GM19455 (cell line): Measurements from ENCODE around the gene RRAS2.
A peak's percentile ranks its signal among the peaks of the same experiment; 100 is the strongest.
"Not testable (repeated sequence)": the region's sequence is repeated elsewhere in the genome, so short reads cannot be mapped to it uniquely, and the experiment has no call there.

Experiments used
- ATAC-seq: cut with Tn5 transposase; IDR thresholded peaks from one replicate; pipeline ENCODE4 v1.9.1; 2021; ENCODE audit not compliant: unreplicated experiment

Gene RRAS2

DNA sequence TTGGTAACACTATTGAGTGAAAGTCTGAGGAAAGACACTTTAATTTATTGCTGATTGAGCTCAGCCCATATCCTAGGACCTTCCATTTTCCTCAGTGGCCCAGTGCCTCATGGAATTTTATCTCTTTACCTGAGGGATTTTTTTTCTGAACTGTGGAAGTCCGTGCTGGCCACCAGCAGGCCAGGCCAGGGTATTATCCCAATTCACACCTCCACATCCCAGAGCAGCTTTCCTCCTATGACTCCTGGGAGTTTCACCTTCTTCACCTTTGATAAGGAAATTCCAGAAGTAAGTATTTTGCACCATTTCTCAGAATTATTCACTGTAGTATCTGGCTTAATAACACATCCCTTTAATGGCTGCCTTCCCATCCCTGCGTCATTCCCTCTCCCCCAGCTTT lies 13.0 kb upstream of the RRAS2 start:
- ATAC-seq, result no peak

DNA sequence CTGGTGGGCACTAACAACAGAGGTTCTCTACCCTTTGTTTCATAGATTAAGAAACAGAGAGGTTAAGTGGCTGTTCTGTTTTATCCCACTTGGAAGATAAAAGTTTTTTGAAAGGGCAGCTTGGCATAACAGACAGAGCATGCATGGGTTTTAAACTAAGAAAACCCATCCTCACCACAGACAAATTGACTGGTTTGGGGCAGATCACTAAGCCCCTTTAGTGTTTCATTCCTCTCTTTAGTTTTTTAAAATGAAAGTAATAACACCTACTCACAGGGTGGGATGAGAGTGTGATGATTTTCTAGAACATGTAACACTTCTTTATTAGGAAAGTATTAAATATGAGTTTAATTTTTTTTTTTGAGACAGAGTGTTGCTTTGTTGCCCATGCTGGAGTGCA lies 12.3 kb upstream of the RRAS2 start:
- no peak for ATAC-seq

DNA sequence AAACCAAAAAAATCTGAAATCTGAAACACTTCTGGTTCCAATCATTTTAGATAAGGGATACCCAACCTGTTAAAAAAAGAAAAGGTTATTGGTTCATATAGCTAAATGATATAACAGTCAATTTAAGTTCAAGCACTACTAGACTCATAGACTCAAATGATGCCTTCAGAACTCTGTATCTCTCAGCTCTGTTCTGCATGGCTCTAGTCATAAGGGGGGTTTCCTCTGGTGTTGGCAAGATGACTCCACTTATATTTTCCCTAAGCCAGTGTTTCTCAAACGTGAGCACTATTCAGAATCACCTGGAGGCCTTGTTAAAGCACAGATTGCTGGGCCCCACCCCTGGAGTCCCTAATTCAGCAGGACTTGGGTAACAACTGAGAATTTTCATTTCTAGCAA lies 11.5 kb upstream of the RRAS2 start:
- ATAC-seq, result no peak

DNA sequence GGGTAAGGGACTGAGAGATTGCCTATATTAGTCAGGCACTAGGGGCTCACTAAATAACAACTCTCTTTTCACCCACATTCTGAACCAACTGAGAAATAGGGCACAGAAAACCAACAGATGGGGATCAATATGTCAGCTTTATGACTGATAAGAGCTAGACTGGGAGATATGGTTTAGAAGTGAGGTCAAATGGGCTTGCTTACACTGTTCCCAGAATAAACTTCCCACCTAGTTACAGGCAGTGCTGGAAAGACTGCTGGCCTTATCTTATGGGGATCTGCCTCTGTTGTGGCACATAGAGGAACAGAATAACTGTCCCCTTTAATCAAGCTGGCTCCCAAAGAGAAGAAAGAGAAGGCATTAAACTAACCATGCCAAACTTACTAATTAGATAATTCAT lies 10.6 kb upstream of the RRAS2 start:
- ATAC-seq, result no peak

DNA sequence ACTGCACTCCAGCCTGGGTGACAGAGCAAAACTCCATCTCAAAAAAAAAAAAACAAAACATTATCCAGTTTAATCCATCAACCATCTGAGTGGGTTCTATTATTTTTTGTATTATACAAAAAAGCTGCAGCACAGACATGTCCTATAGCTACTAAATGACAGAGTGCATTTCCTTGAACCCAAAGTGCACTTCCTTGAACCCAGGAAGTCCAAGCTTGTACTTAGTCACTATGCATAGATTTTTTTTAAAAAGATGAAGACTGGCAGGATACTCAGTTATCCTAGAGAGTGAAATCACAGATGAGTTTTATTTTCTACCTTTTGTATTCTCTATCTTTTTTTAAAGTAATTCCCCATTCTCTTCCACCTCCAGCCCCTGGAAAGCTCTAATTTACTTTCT lies 8.0 kb upstream of the RRAS2 start:
- ATAC-seq, result no peak

DNA sequence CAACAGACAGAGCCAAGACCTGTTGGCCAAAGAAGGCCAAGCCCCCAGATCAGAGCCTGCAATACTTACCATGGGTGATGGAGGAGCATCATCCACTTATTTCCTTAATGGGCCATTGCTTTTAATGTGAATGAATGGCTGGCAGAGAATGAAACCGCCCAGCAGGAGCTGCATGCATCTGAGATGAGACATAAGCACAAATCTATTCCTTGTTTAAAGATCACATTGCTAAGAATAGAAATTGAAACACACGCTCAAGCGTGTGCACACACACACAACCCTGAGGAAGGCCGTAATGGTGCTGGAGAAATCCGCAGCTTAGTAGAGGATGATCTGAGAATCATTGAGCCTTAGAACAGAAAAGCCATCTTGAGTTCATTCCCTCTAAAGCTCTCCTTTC lies 5.3 kb upstream of the RRAS2 start:
- ATAC-seq, result no peak

DNA sequence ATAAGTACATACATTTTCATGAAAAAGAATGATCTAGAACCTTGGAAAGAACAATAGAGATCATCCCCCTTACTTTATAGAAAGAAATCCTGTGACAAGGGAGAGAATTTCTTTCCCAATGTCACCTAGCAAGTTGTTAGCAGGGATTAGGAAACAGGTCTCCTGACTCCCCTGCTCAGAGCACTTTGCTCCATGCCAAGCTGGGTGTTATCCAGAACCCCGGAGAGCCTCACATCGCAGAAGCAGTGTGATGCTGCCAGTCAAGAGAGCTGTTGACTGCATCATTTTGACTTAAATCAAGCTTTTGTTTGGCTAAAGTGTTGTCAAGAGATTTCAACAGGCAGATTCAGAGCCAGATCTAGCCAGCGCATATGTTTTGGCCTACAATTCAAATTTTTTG lies 3.6 kb upstream of the RRAS2 start:
- ATAC-seq, result no peak

DNA sequence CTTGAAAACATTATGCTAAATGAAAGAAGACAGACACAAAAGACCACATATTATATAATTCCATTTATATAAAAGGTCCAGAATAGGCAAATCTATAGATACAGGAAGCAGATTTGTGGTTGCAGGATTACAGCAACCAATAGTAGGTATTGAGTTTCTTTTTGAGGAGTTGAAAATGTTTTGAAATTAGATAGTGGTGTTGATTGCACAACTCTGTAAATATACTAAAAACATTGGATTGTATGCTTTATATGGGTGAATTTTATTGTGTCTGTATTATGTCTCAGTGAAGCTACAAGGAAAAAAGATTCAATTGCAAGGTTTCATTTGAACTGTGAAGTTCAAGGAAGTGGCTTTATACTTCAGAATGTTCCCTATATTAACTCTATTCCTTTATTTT lies 3.0 kb upstream of the RRAS2 start:
- no peak for ATAC-seq

DNA sequence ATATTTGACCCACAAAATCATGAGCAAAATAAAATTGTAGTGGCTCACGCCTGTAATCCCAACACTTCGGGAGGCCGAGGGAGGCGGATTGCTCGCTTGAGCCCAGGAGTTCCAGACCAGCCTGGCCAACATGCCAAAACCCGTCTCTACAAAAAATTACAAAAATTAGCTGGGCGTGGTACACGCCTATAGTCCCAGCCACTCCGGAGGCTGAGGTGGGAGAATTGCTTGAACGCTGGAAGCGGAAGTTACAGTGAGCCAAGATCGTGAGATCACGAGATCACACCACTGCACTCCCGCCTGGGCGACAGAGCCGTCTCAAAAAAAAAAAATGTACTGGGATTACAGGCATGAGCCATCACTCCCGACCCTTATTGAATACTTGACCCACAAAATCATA lies 2.0 kb upstream of the RRAS2 start:
- no peak for ATAC-seq

DNA sequence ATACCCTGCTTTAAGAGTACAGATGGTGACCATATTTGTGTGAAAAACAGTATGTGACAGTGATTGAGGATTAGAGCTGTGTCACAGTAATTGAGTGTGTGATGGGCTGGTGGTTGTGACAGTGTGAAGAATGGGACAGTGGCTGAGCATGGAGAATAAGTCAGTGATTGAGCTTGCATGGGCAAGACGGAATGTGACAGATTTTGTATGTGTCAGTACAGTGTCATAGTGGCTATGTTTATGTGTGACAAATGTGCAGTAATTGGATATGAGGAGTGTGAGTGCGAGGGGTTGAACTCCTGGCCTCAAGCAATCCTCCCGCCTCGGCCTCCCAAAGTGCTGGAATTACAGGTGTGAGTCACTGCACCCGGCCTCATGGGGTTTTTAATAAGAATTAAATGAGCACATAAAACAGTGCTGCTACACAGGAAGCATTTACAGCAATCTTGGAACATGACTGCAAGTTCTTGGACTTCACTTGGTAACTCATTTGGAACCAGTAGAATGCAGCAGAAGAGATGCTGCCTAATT lies 583 bp upstream of the RRAS2 start:
- ATAC-seq, result no peak

DNA sequence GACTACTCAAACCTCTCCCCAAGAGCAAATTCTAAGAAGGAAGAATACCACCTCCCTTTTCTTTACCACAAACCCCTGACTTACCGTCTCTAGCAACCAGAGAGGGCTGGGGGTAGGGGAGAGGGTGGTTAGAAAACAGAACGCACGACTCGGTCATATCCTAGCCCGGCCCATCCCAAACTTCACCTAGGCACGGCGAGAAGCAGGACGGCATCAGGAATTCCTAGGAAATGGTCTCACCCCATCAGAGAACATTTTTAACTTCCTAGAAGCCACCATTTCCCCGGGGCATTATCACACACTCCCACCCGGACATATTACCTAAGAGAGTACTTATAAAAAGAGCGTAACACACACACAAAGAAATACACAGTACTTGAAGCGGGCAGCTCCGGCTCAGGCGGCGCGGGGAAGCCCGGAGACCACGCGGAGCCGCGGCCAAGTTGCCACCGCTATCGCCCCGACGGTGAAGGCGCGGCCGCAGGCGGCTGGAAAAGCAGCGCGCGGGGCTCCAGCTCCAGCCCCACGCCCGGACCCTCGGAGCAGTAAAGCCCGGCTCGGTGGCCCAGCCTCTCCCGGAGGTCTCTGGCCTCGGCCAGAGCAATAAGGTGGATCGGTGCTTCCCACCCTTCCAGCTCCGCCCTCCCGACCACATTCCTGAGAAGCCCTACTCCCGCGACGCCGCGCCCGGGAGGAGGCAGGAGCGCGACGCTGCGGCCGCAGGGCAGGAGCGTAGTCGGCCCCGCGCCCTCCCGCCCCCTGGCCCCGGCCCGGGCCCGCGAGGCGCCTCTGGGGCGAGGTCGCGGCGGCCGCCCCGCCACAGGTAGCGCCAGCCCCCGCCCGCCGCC lies 878 bp downstream of the RRAS2 start:
- ATAC-seq, result peak; percentile 46

DNA sequence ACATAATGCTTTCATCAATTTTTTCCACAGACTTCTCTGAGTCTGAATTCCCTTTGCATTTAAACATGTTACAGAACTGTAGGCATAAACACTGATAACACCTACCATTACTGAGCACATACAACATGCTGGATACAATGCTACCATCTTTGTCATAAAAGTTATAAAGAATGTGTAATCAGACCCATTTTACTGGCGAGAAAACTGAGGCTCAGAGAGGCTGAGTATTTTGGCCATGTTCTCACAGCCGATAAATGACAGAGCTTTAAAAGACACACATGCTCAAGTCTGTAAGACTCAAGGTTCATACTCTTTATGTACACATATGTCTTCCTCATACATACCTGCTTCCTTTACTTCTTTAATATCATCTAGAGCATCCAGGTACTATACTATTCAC lies 2.6 kb downstream of the RRAS2 start:
- no peak for ATAC-seq

DNA sequence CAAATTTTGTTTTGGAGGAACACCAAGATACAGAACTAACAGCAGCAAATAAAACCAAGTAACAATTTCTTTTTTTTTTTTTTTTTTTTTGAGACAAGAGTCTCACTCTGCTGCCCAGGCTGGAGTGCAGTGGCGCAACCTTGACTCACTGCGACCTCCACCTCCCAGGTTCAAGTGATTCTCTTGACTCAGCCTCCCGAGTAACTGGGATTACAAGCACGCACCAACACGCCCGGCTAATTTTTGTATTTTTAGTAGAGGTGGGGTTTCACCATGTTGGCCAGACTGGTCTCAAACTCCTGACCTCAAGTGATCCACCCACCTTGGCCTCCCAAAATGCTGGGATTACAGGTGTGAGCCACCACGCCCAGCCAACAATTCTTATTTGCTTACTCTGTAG lies 4.4 kb downstream of the RRAS2 start:
- not testable (repeated sequence) for ATAC-seq

DNA sequence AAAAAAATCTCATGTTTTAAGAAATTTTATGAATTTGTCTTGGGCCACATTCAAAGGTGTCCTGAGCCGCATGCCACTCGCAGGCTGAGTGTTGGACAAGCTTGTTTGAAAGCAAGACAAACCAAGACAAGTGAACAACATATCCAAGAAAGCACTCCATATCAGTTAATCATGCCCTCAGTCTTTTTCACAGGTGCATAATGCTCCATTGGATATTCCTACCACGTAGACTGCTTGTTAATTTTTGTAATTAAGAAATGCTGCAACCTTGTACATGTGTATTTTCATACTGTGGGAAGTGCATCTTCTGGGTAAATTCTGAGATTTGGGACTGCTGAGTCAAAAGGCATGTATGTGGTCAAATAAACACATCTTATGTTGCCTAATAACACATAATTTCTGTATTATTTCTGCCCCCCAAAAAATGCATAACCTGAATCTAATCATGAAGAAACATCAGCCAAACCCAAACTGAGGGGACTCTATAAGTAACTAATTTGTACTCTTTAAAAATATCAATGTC lies 8.2 kb downstream of the RRAS2 start:
- ATAC-seq, result no peak

DNA sequence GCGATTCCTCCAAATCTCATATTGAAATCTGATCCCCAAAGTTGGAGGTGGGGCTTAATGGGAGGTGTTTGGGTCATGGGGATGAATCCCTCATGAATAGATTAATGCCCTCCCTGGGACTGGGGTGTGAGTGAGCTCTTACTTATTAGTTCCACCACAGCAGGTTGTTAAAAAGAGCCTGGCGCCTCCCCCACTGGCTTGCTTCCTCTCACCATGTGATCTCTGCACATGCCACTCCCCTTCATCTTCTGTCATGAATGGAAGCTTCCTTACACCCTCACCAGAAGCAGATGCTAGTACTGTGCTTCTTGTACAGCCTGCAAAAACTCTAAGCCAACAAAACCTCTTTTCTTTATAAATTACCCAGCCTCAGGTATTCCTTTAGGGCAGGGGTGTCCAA lies 8.8 kb downstream of the RRAS2 start:
- no peak for ATAC-seq

DNA sequence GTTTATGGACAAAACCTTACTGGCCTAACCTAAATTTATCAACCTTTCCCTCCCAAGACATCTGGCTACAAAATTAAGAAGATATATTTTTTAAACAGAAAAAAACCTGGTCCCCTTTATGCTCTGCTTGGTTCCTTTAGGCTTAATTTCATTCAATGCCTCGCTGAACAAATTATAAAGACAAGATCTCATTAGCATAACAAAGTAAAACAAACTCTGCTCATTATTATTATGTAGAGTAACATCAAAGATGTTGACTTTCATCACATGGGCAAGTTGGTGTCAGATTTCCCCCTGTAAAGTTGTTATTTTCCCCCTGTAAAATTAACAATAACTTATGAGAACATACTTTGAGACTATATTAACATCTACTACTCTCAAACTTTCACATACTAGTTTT lies 11.0 kb downstream of the RRAS2 start:
- no peak for ATAC-seq

DNA sequence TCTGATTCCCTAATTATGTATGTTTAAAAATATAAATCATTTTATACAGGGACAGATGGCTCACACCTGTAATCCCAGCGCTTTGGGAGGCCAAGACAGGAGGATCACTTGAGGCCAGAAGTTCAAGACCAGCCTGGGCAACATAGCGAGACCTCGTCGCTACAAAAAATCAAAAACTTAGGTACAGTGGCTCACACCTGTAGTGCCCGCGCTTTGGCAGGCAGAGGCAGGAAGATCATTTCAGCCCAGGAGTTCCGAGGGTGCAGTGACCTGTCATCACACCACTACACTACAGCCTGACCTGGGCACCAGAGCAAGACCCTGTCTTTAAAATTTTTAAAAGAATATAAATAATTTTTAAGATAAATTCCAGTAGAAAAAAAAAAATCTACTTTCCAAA lies 11.5 kb downstream of the RRAS2 start:
- no peak for ATAC-seq

DNA sequence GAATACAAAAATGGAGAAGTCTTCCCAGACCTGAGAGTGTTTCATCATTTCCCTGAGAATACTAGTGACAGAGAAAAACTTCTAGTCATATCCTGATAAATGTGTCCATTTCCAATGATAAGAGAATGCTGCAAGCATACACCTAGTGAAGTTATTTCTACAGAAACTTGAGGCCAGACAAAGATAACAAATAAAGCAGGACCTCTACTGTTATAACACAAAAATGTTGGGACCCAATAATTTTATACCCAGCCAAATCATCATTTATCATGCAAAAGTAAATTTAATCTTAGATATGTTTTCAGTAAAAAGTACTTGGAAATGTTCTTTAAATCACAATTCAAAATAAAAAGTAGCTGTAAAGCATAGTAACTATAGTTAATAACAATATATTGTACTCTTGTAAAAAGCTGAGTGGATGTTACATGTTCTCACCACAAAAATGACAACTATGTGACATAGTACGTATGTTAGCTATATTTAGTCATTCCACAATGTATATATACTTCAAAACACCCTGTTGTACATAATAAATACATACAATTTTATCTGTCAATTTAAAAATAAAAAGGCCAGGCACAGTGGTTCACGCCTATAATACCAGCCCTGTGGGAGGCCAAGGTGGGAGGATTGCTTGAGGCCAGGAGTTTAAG lies 12.6 kb downstream of the RRAS2 start:
- no peak for ATAC-seq

DNA sequence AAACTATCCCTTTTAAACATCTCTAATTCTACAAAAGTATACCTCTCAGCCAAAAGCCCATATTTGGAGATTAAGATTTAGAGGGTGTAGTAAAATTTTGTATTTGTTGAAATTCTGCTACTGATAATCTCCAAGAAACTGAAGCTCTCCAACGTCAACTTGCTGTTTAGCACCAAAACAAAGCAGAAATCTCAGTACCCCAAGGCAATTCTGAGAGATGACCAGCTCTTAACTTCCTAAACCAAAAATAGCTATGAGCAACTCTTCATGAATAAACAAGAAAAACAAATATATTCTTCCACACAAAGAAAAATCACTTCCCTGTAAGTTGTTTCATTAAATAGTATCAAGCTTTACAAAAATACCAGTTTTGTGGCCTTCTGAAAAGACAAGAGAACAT lies 13.3 kb downstream of the RRAS2 start:
- no peak for ATAC-seq

DNA sequence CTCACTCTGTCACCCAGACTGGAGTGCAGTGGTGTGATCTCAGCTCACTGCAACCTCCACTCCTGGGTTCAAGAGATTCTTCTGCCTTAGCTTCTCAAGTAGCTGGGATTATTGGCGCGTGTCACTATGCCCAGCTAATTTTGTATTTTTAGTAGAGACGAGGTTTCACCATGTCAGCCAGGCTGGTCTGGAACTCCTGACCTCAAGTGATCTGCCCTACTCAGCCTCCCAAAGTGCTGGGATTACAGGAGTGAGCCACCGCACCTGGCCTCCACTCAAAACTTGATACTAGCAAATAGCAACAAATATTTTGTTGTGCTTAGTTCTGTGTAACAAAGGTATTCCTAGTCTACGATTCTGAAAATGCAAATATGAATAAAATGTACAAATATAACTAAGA lies 14.0 kb downstream of the RRAS2 start:
- ATAC-seq, result not testable (repeated sequence)

DNA sequence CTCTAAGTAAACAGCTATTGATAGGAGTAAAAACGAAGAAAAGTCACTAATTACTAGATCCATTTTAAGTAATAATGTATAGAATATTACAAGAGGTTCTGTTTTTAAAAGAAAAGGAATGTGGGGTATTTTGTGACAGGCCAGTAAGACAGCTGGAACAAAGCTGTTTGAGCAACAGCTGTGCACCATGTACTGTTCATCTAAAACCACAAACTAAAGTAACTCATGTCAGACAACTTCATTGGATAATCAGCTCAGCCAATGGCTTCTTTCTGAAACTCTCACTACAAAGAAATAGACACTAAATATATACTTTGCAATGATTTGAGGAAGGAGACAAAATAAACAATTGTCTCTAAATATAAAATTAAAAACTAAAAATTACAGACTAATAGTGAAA lies 16.1 kb downstream of the RRAS2 start:
- peak; percentile 69 for ATAC-seq

DNA sequence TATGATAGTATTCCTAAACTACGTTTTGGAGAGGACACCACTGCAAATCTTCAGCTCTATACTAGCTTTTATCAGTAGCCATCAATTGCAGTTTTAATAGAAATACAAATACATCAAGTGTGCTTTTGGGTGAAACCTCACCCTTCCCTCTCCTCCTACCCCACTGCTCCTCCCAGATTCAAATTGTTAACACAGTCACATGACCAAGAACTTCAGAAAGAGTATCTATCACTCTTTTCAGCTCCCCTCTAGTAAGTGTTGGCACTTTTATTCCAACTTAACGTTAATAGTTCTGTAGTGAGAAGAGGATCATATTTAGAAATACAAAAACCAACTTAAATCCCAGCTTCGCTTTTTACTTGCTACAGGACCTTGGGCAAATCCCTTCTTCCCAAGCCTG lies 17.0 kb downstream of the RRAS2 start:
- no peak for ATAC-seq
